Stomach (tissue), 9 donors: ENCODE data around the gene SURF1. TPM values are rescaled to one million over a fixed set of nuclear protein-coding genes. Genes with fewer than 3 reads are reported as not detected.

Source experiments
- DNase-seq, 2 donors: peaks; one replicate each; pipeline versions ENCODE4 v3.0.0 to v3.0.0-alpha.2; 2013 to 2019
- H3K27ac ChIP-seq, 5 donors: fragments of 200-600 bp in 4 of 5; sonication (generic) in 4 of 5; one replicate each; pipeline ENCODE4 v1.5.1; 2013 to 2019; ENCODE audit warnings: mild to moderate bottlenecking in 1 of 5, moderate library complexity in 1 of 5
- H3K27me3 ChIP-seq, 3 donors: fragments of 200-600 bp; sonication (generic); one replicate each; pipeline ENCODE4 v1.5.1; 2017 to 2019; ENCODE audit warnings: mixed run types in 1 of 3
- H3K36me3 ChIP-seq, 4 donors: fragments of 200-600 bp; sonication (generic); 1 replicate in 3 of 4; 2 replicates in 1 of 4; pipeline ENCODE4 v1.5.1; 2016 to 2019
- H3K4me1 ChIP-seq, 4 donors: fragments of 200-600 bp; sonication (generic); one replicate each; pipeline ENCODE4 v1.5.1; 2016 to 2019
- H3K4me3 ChIP-seq, 4 donors: fragments of 200-600 bp; sonication (generic) in 3 of 4; one replicate each; pipeline ENCODE4 v1.5.1; 2016 to 2019; ENCODE audit warnings: mild to moderate bottlenecking in 1 of 4
- H3K9me3 ChIP-seq, 4 donors: fragments of 200-600 bp; sonication (generic); one replicate each; pipeline ENCODE4 v1.5.1; 2016 to 2019
- EP300 ChIP-seq: sonication (generic); formaldehyde crosslinking; IDR thresholded peaks from one replicate; pipeline ENCODE4 v1.6.1; 2017; ENCODE audit warnings: antibody characterized with exemption
- POLR2A ChIP-seq, 4 donors: fragments of 450-650 bp; IDR thresholded peaks; one replicate each; pipeline ENCODE4 v1.6.1; 2016; ENCODE audit warnings: antibody characterized with exemption in 4 of 4, control low read depth in 2 of 4, mild to moderate bottlenecking in 1 of 4, moderate library complexity in 1 of 4
- POLR2AphosphoS5 ChIP-seq, 3 donors: sonication (generic); formaldehyde crosslinking; IDR thresholded peaks; one replicate each; pipeline ENCODE4 v1.6.1; 2016; ENCODE audit warnings: antibody characterized with exemption in 3 of 3
- WGBS, 5 donors: extraction: QIAGEN DNeasy Blood & Tissue Kit in 3 of 5; methylation state at CpG; one replicate each; pipeline versions ENCODE4 v1.1.5 to v1.1.7; 2013 to 2018; 5-methylcytosine and 5-hydroxymethylcytosine counted together
- intact Hi-C: fragments of 100-400 bp; cut with DNase I; formaldehyde crosslinking; loops from one replicate; pipeline ENCODE4 v1.15.1; 2023; ENCODE audit warnings: low total_unique reads
- polyA plus RNA-seq, 3 donors: library from polyadenylated mRNA; stranded (reverse); fragments of 200-250 nt; gene quantifications; one replicate each; pipeline ENCODE4 v1.2.3, GENCODE V29; 2013
- small RNA-seq, 4 donors: library from RNA; depleted of rRNA; stranded (forward); fragments of <200 nt; gene quantifications; one replicate each; pipeline ENCODE3, GENCODE V24; 2016
- total RNA-seq, 5 donors: library from RNA; depleted of rRNA; stranded (reverse); fragments of >200 nt; gene quantifications; one replicate each; pipeline versions ENCODE4 v1.1.0 to v1.2.3, GENCODE V29; 2014 to 2016
- TF ChIP-seq, protein P1 (sequence below), 7 experiments: fragments of 450-650 bp in 4 of 7; fragments of 200-600 bp in 3 of 7; sonication (generic) in 3 of 7; IDR thresholded peaks; one replicate each; pipeline ENCODE4 v1.5.1; 2016 to 2019; ENCODE audit warnings: antibody characterized with exemption in 7 of 7, control low read depth in 2 of 7, mild to moderate bottlenecking in 1 of 7
- donor health status: healthy with polysubstance abuse.
- donor health status: Bipolar disorder and iron deficiency.
- donor health status: healthy.

Gene SURF1
- total and polyA plus RNA-seq, 8 donors: 1.7 to 118 (median 45.3) TPM

GRCh38 chr9:133304158-133304470, 52.2 kb downstream of the SURF1 start:
- Histone ChIP-seq H3K27me3 (peaks cover 0 to 45% (median 0%) of the 10 kb centered on the region in 3 donors), H3K36me3 (no peaks in the 10 kb centered on the region), H3K4me3 (no peak overlapping the region), H3K4me1 (no peaks in the 10 kb centered on the region), H3K9me3 (no peaks in the 10 kb centered on the region), H3K27ac (no peak overlapping the region)
- no peak for TF ChIP-seq POLR2AphosphoS5 (IDR thresholded peaks at IDR 0.05)
- TF ChIP-seq, protein P1, sequence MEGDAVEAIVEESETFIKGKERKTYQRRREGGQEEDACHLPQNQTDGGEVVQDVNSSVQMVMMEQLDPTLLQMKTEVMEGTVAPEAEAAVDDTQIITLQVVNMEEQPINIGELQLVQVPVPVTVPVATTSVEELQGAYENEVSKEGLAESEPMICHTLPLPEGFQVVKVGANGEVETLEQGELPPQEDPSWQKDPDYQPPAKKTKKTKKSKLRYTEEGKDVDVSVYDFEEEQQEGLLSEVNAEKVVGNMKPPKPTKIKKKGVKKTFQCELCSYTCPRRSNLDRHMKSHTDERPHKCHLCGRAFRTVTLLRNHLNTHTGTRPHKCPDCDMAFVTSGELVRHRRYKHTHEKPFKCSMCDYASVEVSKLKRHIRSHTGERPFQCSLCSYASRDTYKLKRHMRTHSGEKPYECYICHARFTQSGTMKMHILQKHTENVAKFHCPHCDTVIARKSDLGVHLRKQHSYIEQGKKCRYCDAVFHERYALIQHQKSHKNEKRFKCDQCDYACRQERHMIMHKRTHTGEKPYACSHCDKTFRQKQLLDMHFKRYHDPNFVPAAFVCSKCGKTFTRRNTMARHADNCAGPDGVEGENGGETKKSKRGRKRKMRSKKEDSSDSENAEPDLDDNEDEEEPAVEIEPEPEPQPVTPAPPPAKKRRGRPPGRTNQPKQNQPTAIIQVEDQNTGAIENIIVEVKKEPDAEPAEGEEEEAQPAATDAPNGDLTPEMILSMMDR (IDR thresholded peaks at IDR 0.05): no peak
- no peak for TF ChIP-seq EP300
- TF ChIP-seq POLR2A (IDR thresholded peaks at IDR 0.05): no peak
- 72 to 80% (median 76%) methylated on average over 7 to 13 of the region's 13 CpGs for whole genome bisulfite sequencing, 5 donors
- intact Hi-C loops: no loop called here
- DNase-seq: peak in 1 of 2 donors; percentile 21

- H3K36me3 ChIP-seq: no peaks in the 10 kb centered on the region
- peaks cover 0 to 49% (median 0%) of the 10 kb centered on the region in 3 donors for H3K27me3 ChIP-seq
- H3K9me3 ChIP-seq: no peaks in the 10 kb centered on the region
- H3K27ac ChIP-seq: no peak overlapping the region
- no peak for TF ChIP-seq EP300
- no peak for TF ChIP-seq POLR2A (IDR thresholded peaks at IDR 0.05)
- TF ChIP-seq, protein P1 (IDR thresholded peaks at IDR 0.05): no peak
- no peak for TF ChIP-seq POLR2AphosphoS5 (IDR thresholded peaks at IDR 0.05)
- no peaks in the 10 kb centered on the region for H3K4me1 ChIP-seq
- intact Hi-C loops: no loop called here
- no peak overlapping the region for H3K4me3 ChIP-seq
- WGBS, 5 donors: 74 to 82% (median 79%) methylated on average over 17 to 26 of the region's 26 CpGs
- peak in 1 of 2 donors; percentile 14 for DNase-seq
These were observed 52.8 kb downstream of the SURF1 start for GRCh38 chr9:133303266-133304157.

Small RNA genes lying within 50 kb of the gene (small RNA-seq; reads per million reads assigned to genes)
- gene RF00019 (0 reads per million in 4 donors), gene SNORD24 (0 reads per million in 4 donors), gene SNORD36A (0 reads per million in 4 donors), gene SNORD36B (0 reads per million in 4 donors), gene SNORD36C (0 reads per million in 4 donors)

Other genes starting within 250 kb of the SURF1 start
- 100 to 1,000 TPM in 1 of 5 donors, 10 to 100 TPM in 4; 29.4 to 242 (median 65.2) TPM for gene RALGDS, start 235.2 kb downstream of the SURF1 start, total RNA-seq
- 10 to 100 TPM; 20.5 to 45.8 (median 32.8) TPM for gene RALGDS, start 235.2 kb downstream of the SURF1 start, polyA plus RNA-seq
- gene GBGT1, start 192.6 kb downstream of the SURF1 start, total RNA-seq: 10 to 100 TPM in 3 of 5 donors, 1 to 10 TPM in 2; 1.2 to 37.9 (median 21.3) TPM
- gene GBGT1, start 192.6 kb downstream of the SURF1 start, polyA plus RNA-seq: 10 to 100 TPM; 12.5 to 24.2 (median 23.8) TPM
- gene OBP2B, start 147.2 kb downstream of the SURF1 start, total RNA-seq: not detected
- gene OBP2B, start 147.2 kb downstream of the SURF1 start, polyA plus RNA-seq: not detected
- 10 to 100 TPM in 2 of 5 donors, 1 to 10 TPM in 2, under 1 TPM in 1; 0.72 to 67.1 (median 4.8) TPM for gene ABO, start 81.3 kb downstream of the SURF1 start, total RNA-seq
- 10 to 100 TPM in 1 of 3 donors, 1 to 10 TPM in 2; 1.6 to 11.0 (median 3.4) TPM for gene ABO, start 81.3 kb downstream of the SURF1 start, polyA plus RNA-seq
- 100 to 1,000 TPM in 1 of 5 donors, 10 to 100 TPM in 3, 1 to 10 TPM in 1; 2.9 to 138 (median 20.1) TPM for gene SURF6, start 20.3 kb downstream of the SURF1 start, total RNA-seq
- gene SURF6, start 20.3 kb downstream of the SURF1 start, polyA plus RNA-seq: 10 to 100 TPM; 13.0 to 14.8 (median 13.4) TPM
- 10 to 100 TPM in 4 of 5 donors, 1 to 10 TPM in 1; 4.7 to 27.7 (median 25.8) TPM for gene MED22, start 8.4 kb downstream of the SURF1 start, total RNA-seq
- gene MED22, start 8.4 kb downstream of the SURF1 start, polyA plus RNA-seq: 10 to 100 TPM; 11.4 to 18.3 (median 12.7) TPM
- 1,000 to 10,000 TPM in 4 of 5 donors, 100 to 1,000 TPM in 1; 809 to 1,438 (median 1,206) TPM for gene RPL7A, start 8.3 kb downstream of the SURF1 start, total RNA-seq
- gene RPL7A, start 8.3 kb downstream of the SURF1 start, polyA plus RNA-seq: 1,000 to 10,000 TPM; 3,101 to 4,243 (median 3,368) TPM
- gene SURF2, start 63 bp upstream of the SURF1 start, total RNA-seq: 10 to 100 TPM in 2 of 5 donors, 1 to 10 TPM in 3; 1.8 to 75.3 (median 7.1) TPM
- gene SURF2, start 63 bp upstream of the SURF1 start, polyA plus RNA-seq: 10 to 100 TPM; 45.4 to 54.4 (median 47.1) TPM
- gene SURF4, start 19.6 kb upstream of the SURF1 start, total RNA-seq: 100 to 1,000 TPM; 123 to 200 (median 147) TPM
- gene SURF4, start 19.6 kb upstream of the SURF1 start, polyA plus RNA-seq: 10 to 100 TPM; 26.4 to 57.0 (median 42.4) TPM
- not detected for gene STKLD1, start 19.9 kb upstream of the SURF1 start, total RNA-seq
- 1 to 10 TPM; 1.3 to 2.6 (median 1.9) TPM for gene STKLD1, start 19.9 kb upstream of the SURF1 start, polyA plus RNA-seq
- gene REXO4, start 61.5 kb upstream of the SURF1 start, total RNA-seq: 10 to 100 TPM in 3 of 5 donors, 1 to 10 TPM in 1, under 1 TPM in 1; 0.45 to 64.3 (median 11.2) TPM
- 10 to 100 TPM; 14.3 to 16.8 (median 14.7) TPM for gene REXO4, start 61.5 kb upstream of the SURF1 start, polyA plus RNA-seq
- 10 to 100 TPM in 1 of 5 donors, 1 to 10 TPM in 3, not detected in 1; 4.6 to 19.6 (median 6.1) TPM for gene ADAMTS13, start 65.9 kb upstream of the SURF1 start, total RNA-seq
- 1 to 10 TPM; 6.6 to 8.3 (median 8.3) TPM for gene ADAMTS13, start 65.9 kb upstream of the SURF1 start, polyA plus RNA-seq
- 10 to 100 TPM; 11.7 to 74.2 (median 16.7) TPM for gene CACFD1, start 103.5 kb upstream of the SURF1 start, total RNA-seq
- gene CACFD1, start 103.5 kb upstream of the SURF1 start, polyA plus RNA-seq: 10 to 100 TPM; 15.6 to 28.9 (median 28.3) TPM
- 10 to 100 TPM in 1 of 5 donors, 1 to 10 TPM in 1, under 1 TPM in 1, not detected in 2; 0.55 to 14.3 (median 1.3) TPM for gene SLC2A6, start 122.6 kb upstream of the SURF1 start, total RNA-seq
- 1 to 10 TPM in 2 of 3 donors, under 1 TPM in 1; 0.92 to 3.1 (median 1.4) TPM for gene SLC2A6, start 122.6 kb upstream of the SURF1 start, polyA plus RNA-seq
- not detected for gene MYMK, start 168.5 kb upstream of the SURF1 start, total RNA-seq
- gene MYMK, start 168.5 kb upstream of the SURF1 start, polyA plus RNA-seq: not detected
- 10 to 100 TPM in 1 of 5 donors, 1 to 10 TPM in 2, not detected in 2; 3.3 to 20.6 (median 3.3) TPM for gene ADAMTSL2, start 178.2 kb upstream of the SURF1 start, total RNA-seq
- 1 to 10 TPM; 1.3 to 1.9 (median 1.4) TPM for gene ADAMTSL2, start 178.2 kb upstream of the SURF1 start, polyA plus RNA-seq